ENCODE results near the gene AGBL4. TPM values are rescaled to one million over a fixed set of nuclear protein-coding genes. Genes with fewer than 3 reads are reported as not detected.

Gene AGBL4
- total RNA-seq, 1 experiment from 2014 or later: not detected

GRCh38 chr1:49627781-49628180, 396.0 kb downstream of the AGBL4 start:
- intact Hi-C loops (cut with micrococcal nuclease): no loop called here
- ATAC-seq: no peak

More at GRCh38 chr1:49627781-49628180, 396.0 kb downstream of the AGBL4 start:
- no peaks in the 10 kb centered on the region for H3K9me2 ChIP-seq (ENCODE audit: insufficient read depth)
- CTCF ChIA-PET: no interaction called here
- H3K4me1 ChIP-seq (ENCODE audit: control insufficient read depth in 1 of 2, insufficient read depth in 2 of 2, low read length in 2 of 2): no peaks in the 10 kb centered on the region
- H3K4me2 ChIP-seq (ENCODE audit: low read length): no peak overlapping the region
- H3K27ac ChIP-seq (ENCODE audit: low read depth, low read length): no peak overlapping the region
- RAD21 ChIA-PET (ENCODE audit: low non-redundant PET in 1 of 2, low total read pairs in 2 of 2, uncharacterized antibody in 2 of 2, unreplicated experiment in 2 of 2): no interaction called here
- H3K9ac ChIP-seq (ENCODE audit: low read length): no peak overlapping the region
- H3K79me2 ChIP-seq (ENCODE audit: insufficient read depth, low read length): no peaks in the 10 kb centered on the region
- POLR2A ChIA-PET: no interaction called here
- no peaks in the 10 kb centered on the region for H3K36me3 ChIP-seq (ENCODE audit: control insufficient read depth in 1 of 2, insufficient read depth in 2 of 2, low read length in 2 of 2)
- no peaks in the 10 kb centered on the region for H3K27me3 ChIP-seq (ENCODE audit: insufficient read depth, low read length)
- no peak overlapping the region for H2AFZ ChIP-seq (ENCODE audit: low read depth, low read length, poor library complexity, severe bottlenecking)
- peaks cover 8 to 9% of the 10 kb centered on the region in 2 experiments; a peak in 2 of 4 replicates for H3K9me3 ChIP-seq (ENCODE audit: control insufficient read depth in 1 of 2, insufficient read depth in 1 of 2, low read depth in 1 of 2, low read length in 2 of 2)
- no TSS peak for BruUV-seq (replicated peaks)
- no peak for TF ChIP-seq CEBPB (IDR thresholded peaks at IDR 0.05; ENCODE audit: low read depth)
- no peak for TF ChIP-seq CTCF (IDR thresholded peaks at IDR 0.05 in 2 of 3, conservative IDR thresholded peaks at IDR 0.05 in 1 of 3; ENCODE audit: borderline replicate concordance in 1 of 3, insufficient read depth in 1 of 3, low read depth in 2 of 3, low read length in 2 of 3)
- TF ChIP-seq EZH2phosphoT487 (IDR thresholded peaks at IDR 0.05; ENCODE audit: borderline replicate concordance): no peak
- no peak for TF ChIP-seq ZFX (IDR thresholded peaks at IDR 0.05)
- no peak for TF ChIP-seq RAD21 (IDR thresholded peaks at IDR 0.05; ENCODE audit: low read depth)
- no peak for TF ChIP-seq POLR2A (IDR thresholded peaks at IDR 0.05; ENCODE audit: borderline replicate concordance, extremely low read depth, insufficient read depth, insufficient read length)
- no peak for TF ChIP-seq REST (IDR thresholded peaks at IDR 0.05; ENCODE audit: low read depth)
- no peak for TF ChIP-seq SP1 (IDR thresholded peaks at IDR 0.05; ENCODE audit: low read depth)
- no peak for TF ChIP-seq ZNF274 (IDR thresholded peaks at IDR 0.05; ENCODE audit: low read depth, low read length)
- TF ChIP-seq MAX (IDR thresholded peaks at IDR 0.05): no peak
- no peak for TF ChIP-seq EZH2 (IDR thresholded peaks at IDR 0.05)
- TF ChIP-seq, protein P1, sequence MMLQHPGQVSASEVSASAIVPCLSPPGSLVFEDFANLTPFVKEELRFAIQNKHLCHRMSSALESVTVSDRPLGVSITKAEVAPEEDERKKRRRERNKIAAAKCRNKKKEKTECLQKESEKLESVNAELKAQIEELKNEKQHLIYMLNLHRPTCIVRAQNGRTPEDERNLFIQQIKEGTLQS (IDR thresholded peaks at IDR 0.05): no peak
- no peak for TF ChIP-seq EGR1 (IDR thresholded peaks at IDR 0.05; ENCODE audit: low read depth)
- TF ChIP-seq TCF7L2 (IDR thresholded peaks at IDR 0.05; ENCODE audit: borderline replicate concordance, extremely low read depth, insufficient read depth, insufficient read length): no peak
- no peak for TF ChIP-seq YY1 (IDR thresholded peaks at IDR 0.05; ENCODE audit: extremely low read depth, insufficient replicate concordance, low read depth, low read length)
- TF ChIP-seq FOSL1 (IDR thresholded peaks at IDR 0.05; ENCODE audit: low read depth): no peak
- TF ChIP-seq ELF1 (IDR thresholded peaks at IDR 0.05; ENCODE audit: borderline replicate concordance, low read depth): no peak
- no peak for TF ChIP-seq POLR2AphosphoS5 (IDR thresholded peaks at IDR 0.05; ENCODE audit: low read depth, low read length)
- TF ChIP-seq SRF (IDR thresholded peaks at IDR 0.05; ENCODE audit: low read depth): no peak
- no peak for DNase-seq (ENCODE audit: low read depth, low spot score)
- H4K20me1 ChIP-seq (ENCODE audit: insufficient read depth): no peaks in the 10 kb centered on the region
- no peak overlapping the region for H3K4me3 ChIP-seq (replicated peaks in 1 of 2; ENCODE audit: low read depth in 1 of 2, low read length in 2 of 2)

Measured in HCT116 (cell line).